ENCODE results near the gene NSUN2. TPM values are rescaled to one million over a fixed set of nuclear protein-coding genes. Genes with fewer than 3 reads are reported as not detected.

Gene NSUN2
- total RNA-seq, 1 experiment from 2014 or later, result 124 TPM

- in situ Hi-C loops (cut with HindIII; ENCODE audit: low pct_unique_long_range_greater_than_20kb, low sequenced_read_pairs), result no loop called here
- no peak for DNase-seq (ENCODE audit: low read depth, low spot score)
These were observed 78.9 kb downstream of the NSUN2 start for GRCh38 chr5:6553972-6554371.

DNA sequence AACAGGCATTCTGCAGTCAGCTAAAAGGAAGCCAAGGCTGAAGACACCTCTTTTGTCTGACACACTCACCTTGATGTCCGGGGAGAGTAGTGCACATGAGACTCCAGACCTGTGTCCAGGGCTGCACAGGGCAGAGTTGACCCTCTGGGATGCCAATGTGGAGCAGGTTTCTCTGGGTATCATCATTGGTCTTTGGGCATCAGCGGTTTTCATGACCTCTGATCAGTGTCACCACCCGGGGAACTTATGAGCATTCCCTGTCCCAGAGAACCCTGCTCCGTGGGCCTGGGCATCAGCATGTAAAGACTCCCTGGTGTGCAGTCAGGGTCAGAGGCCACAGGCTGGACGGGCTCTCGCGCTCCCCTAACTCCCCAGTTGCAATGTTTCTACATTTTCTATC, 80.2 kb downstream of the NSUN2 start:
- no peak for DNase-seq (ENCODE audit: low read depth, low spot score)
- in situ Hi-C loops (cut with HindIII; ENCODE audit: low pct_unique_long_range_greater_than_20kb, low sequenced_read_pairs), result no loop called here

DNA sequence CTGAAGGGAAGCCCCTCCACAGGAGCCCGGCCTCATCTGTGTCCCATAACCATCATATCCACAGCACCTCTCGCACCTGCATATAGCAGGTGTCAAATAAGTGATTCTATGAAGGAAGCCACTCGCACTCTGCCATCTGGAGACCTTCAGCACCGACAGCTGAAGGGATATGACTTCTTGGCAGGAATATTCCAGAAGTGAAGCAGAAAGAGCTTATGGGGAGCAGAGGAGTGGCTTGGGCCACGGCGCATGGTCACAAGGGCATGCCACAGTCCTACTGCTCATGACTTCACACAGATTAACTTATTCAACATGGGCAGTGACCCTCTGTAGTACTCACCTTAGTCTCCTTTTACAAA, 80.9 kb downstream of the NSUN2 start:
- in situ Hi-C loops (cut with HindIII; ENCODE audit: low pct_unique_long_range_greater_than_20kb, low sequenced_read_pairs), result no loop called here

GRCh38 chr5:6551287-6551954, 81.4 kb downstream of the NSUN2 start:
- in situ Hi-C loops (cut with HindIII; ENCODE audit: low pct_unique_long_range_greater_than_20kb, low sequenced_read_pairs), result no loop called here
- DNase-seq (ENCODE audit: low read depth, low spot score), result no peak

More for the DNA sequence above, 80.9 kb downstream of the NSUN2 start:
- DNase-seq (ENCODE audit: low read depth, low spot score), result no peak

- in situ Hi-C loops (cut with HindIII; ENCODE audit: low pct_unique_long_range_greater_than_20kb, low sequenced_read_pairs), result no loop called here
- no peak for DNase-seq (ENCODE audit: low read depth, low spot score)
These were observed 82.2 kb downstream of the NSUN2 start for GRCh38 chr5:6550628-6551027.

Other genes with a start within 250 kb of the NSUN2 start
- gene UBE2QL1, start 184.2 kb downstream of the NSUN2 start, total RNA-seq (2014; rRNA removed; shearing (Covaris generic)), result 0.03 TPM in 1 of 2 replicates, not detected in the other
- gene SRD5A1, start 396 bp upstream of the NSUN2 start, total RNA-seq (2014; rRNA removed; shearing (Covaris generic)), result 31.7 and 36.9 TPM in 2 replicates
- 5.5 and 8.9 TPM in 2 replicates for gene TENT4A, start 80.4 kb upstream of the NSUN2 start, total RNA-seq (2014; rRNA removed; shearing (Covaris generic))

All from SK-MEL-5 (cell line).